ENCODE results near the gene SIRT2. TPM values are rescaled to one million over a fixed set of nuclear protein-coding genes. Genes with fewer than 3 reads are reported as not detected.

Gene SIRT2
- total RNA-seq, 2 experiments from 2014 or later = 25.5 to 32.1 TPM

DNA sequence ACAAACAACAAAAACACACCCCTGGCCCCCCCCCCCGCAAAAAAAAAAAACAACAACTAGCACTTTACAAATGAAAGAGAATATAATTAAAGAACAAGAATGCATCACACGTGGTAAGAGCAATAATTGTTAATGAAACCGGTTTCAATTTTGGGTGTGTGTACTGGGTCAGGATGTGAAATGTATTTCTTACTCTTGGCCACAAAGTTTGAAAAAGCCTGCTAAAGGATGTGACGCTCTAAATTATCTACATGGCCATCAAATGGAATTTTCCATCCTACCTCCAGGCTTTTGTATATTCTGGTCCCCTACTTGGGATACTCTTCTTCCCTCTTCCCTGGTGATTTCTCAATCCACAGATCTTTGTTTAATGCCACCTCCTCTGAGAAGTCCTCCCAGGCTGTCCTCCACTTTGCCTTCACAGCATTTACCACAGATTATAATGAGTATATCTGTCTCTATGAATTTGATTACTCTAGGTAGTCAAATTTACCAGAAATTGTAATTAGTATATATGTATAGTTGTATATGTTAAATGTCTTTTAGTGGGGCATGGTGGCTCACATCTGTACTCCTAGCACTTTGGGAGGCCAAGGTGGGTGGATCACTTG is 29.1 kb upstream of the SIRT2 start:
- H3K79me2 ChIP-seq (ENCODE audit: insufficient read depth, low read depth, low read length) = peaks cover 45% of the 10 kb centered on the region
- no TSS peak for BruUV-seq (replicated peaks)
- intact Hi-C loops (cut with micrococcal nuclease; ENCODE audit: unreplicated experiment) = no loop called here

DNA sequence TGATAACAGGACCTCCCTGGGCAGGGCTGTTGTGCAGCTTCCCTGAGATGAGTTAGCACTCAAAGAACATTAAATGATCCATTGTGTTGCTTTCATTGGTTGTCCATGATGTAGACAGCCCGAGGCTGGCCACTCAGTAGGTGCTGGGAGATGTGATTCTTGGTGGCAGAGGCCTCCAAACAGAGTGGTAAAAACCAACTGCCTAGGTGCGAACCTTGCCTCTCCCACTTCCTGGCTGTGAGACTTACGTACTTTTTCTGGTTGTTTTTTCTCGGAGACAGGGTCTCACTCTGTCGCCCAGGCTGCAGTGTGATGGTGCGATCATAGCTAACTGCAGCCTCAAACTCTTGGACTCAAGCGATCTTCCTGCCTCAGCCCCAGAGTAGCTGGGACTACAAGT is 25.0 kb upstream of the SIRT2 start:
- H3K27ac ChIP-seq (ENCODE audit: low read depth, low read length, poor library complexity, severe bottlenecking) = no peak overlapping the region
- H2AFZ ChIP-seq (ENCODE audit: low read length) = no peak overlapping the region
- H3K4me2 ChIP-seq (ENCODE audit: low read length) = no peak overlapping the region
- no TSS peak for BruUV-seq (replicated peaks)
- no peaks in the 10 kb centered on the region for H4K20me1 ChIP-seq (ENCODE audit: insufficient read depth, low read length)
- H3K36me3 ChIP-seq (ENCODE audit: insufficient read depth, low read length) = peaks cover 48% of the 10 kb centered on the region
- H3K4me1 ChIP-seq (ENCODE audit: insufficient read depth, low read length, poor library complexity, severe bottlenecking) = peaks cover 9% of the 10 kb centered on the region
- intact Hi-C loops (cut with micrococcal nuclease; ENCODE audit: unreplicated experiment) = no loop called here
- DNase-seq (ENCODE audit: low spot score) = no peak
- no peaks in the 10 kb centered on the region for H3K9me2 ChIP-seq (ENCODE audit: insufficient read depth, low read length)
- no peak for TF ChIP-seq EZH2phosphoT487 (IDR thresholded peaks at IDR 0.05; ENCODE audit: borderline replicate concordance, low read depth, low read length)
- TF ChIP-seq, protein P1, sequence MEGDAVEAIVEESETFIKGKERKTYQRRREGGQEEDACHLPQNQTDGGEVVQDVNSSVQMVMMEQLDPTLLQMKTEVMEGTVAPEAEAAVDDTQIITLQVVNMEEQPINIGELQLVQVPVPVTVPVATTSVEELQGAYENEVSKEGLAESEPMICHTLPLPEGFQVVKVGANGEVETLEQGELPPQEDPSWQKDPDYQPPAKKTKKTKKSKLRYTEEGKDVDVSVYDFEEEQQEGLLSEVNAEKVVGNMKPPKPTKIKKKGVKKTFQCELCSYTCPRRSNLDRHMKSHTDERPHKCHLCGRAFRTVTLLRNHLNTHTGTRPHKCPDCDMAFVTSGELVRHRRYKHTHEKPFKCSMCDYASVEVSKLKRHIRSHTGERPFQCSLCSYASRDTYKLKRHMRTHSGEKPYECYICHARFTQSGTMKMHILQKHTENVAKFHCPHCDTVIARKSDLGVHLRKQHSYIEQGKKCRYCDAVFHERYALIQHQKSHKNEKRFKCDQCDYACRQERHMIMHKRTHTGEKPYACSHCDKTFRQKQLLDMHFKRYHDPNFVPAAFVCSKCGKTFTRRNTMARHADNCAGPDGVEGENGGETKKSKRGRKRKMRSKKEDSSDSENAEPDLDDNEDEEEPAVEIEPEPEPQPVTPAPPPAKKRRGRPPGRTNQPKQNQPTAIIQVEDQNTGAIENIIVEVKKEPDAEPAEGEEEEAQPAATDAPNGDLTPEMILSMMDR (conservative IDR thresholded peaks at IDR 0.05; ENCODE audit: low read length) = no peak
- peaks cover 19% of the 10 kb centered on the region for H3K79me2 ChIP-seq (ENCODE audit: insufficient read depth, low read depth, low read length)
- H3K9me3 ChIP-seq (ENCODE audit: low read length) = no peaks in the 10 kb centered on the region
- H3K4me3 ChIP-seq (ENCODE audit: low read depth, low read length, poor library complexity, severe bottlenecking) = no peak overlapping the region
- ChIA-PET CTCF (ENCODE audit: unreplicated experiment) (no interaction called here), POLR2A (interaction anchor here (0.6 kb wide), 1 partner anchor 34 kb away, joined by 3 read pairs; no protein-coding TSS in a partner anchor)

More for the DNA sequence above, 29.1 kb upstream of the SIRT2 start:
- no peaks in the 10 kb centered on the region for H3K9me2 ChIP-seq (ENCODE audit: insufficient read depth, low read length)
- DNase-seq (ENCODE audit: low spot score) = no peak
- POLR2A ChIA-PET = no interaction called here
- CTCF ChIA-PET (ENCODE audit: unreplicated experiment) = no interaction called here
- no peak overlapping the region; the same call in 1 of the 2 replicates for H3K4me2 ChIP-seq (ENCODE audit: low read length)
- H3K27ac ChIP-seq (ENCODE audit: low read depth, low read length, poor library complexity, severe bottlenecking) = no peak overlapping the region
- no peak overlapping the region for H3K4me3 ChIP-seq (ENCODE audit: low read depth, low read length, poor library complexity, severe bottlenecking)
- TF ChIP-seq EZH2phosphoT487 (IDR thresholded peaks at IDR 0.05; ENCODE audit: borderline replicate concordance, low read depth, low read length) = no peak
- TF ChIP-seq, protein P1 (conservative IDR thresholded peaks at IDR 0.05; ENCODE audit: low read length) = no peak
- no peak overlapping the region for H2AFZ ChIP-seq (ENCODE audit: low read length)
- H3K4me1 ChIP-seq (ENCODE audit: insufficient read depth, low read length, poor library complexity, severe bottlenecking) = peaks cover 31% of the 10 kb centered on the region
- peaks cover 53% of the 10 kb centered on the region for H3K36me3 ChIP-seq (ENCODE audit: insufficient read depth, low read length)
- no peaks in the 10 kb centered on the region for H4K20me1 ChIP-seq (ENCODE audit: insufficient read depth, low read length)
- H3K9me3 ChIP-seq (ENCODE audit: low read length) = no peaks in the 10 kb centered on the region

DNA sequence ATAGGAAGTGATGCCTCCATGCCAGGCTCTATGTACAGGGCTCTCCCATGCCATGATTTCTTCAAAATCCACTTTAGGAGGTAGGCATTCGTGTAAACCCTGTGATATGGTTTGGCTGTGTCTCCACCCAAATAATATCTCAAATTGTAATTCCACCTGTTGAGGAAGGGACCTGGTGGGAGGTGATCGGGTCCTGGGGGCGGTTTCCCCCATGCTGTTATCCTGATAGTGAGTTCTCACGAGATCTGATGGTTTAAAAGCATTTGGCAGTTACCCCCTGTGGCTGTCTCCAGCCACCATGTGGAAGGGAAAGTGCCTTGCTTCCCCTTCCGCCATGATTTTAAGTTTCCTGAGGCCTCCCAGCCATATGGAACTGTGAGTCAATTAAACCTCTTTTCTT is 23.1 kb upstream of the SIRT2 start:
- intact Hi-C loops (cut with micrococcal nuclease; ENCODE audit: unreplicated experiment) = no loop called here
- TF ChIP-seq, protein P1 (conservative IDR thresholded peaks at IDR 0.05; ENCODE audit: low read length) = no peak
- no peak for TF ChIP-seq EZH2phosphoT487 (IDR thresholded peaks at IDR 0.05; ENCODE audit: borderline replicate concordance, low read depth, low read length)
- no peaks in the 10 kb centered on the region for H3K9me2 ChIP-seq (ENCODE audit: insufficient read depth, low read length)
- no peaks in the 10 kb centered on the region for H3K4me1 ChIP-seq (ENCODE audit: insufficient read depth, low read length, poor library complexity, severe bottlenecking)
- peaks cover under 1% of the 10 kb centered on the region; the same call in 1 of the 2 replicates for H3K79me2 ChIP-seq (ENCODE audit: insufficient read depth, low read depth, low read length)
- no peaks in the 10 kb centered on the region for H3K9me3 ChIP-seq (ENCODE audit: low read length)
- no peak overlapping the region for H2AFZ ChIP-seq (ENCODE audit: low read length)
- POLR2A ChIA-PET = no interaction called here
- BruUV-seq (replicated peaks) = no TSS peak
- DNase-seq (ENCODE audit: low spot score) = no peak
- H3K4me3 ChIP-seq (ENCODE audit: low read depth, low read length, poor library complexity, severe bottlenecking) = no peak overlapping the region
- no peaks in the 10 kb centered on the region for H4K20me1 ChIP-seq (ENCODE audit: insufficient read depth, low read length)
- no peak overlapping the region for H3K27ac ChIP-seq (ENCODE audit: low read depth, low read length, poor library complexity, severe bottlenecking)
- CTCF ChIA-PET (ENCODE audit: unreplicated experiment) = no interaction called here
- H3K36me3 ChIP-seq (ENCODE audit: insufficient read depth, low read length) = peaks cover 35% of the 10 kb centered on the region
- H3K4me2 ChIP-seq (ENCODE audit: low read length) = no peak overlapping the region
